HepG2 (cell line): Measurements from ENCODE around the gene ITPK1. TPM values are rescaled to one million over a fixed set of nuclear protein-coding genes. Genes with fewer than 3 reads are reported as not detected.
"Not testable (repeated sequence)": the region's sequence is repeated elsewhere in the genome, so short reads cannot be mapped to it uniquely, and the experiment has no call there.

ENCODE experiments used
- ATAC-seq: fragments of 200-7000 bp; cut with Tn5 transposase; 3 replicates; pipeline ENCODE4 v1.9.1; 2020; ENCODE audit warnings: mild to moderate bottlenecking, moderate library complexity
- BruUV-seq: library from RNA; stranded (reverse); fragments of 400-500 nt; replicated peaks from 2 replicates; lab custom pipeline; 2021; lab: Mats Ljungman, UMichigan
- CTCF ChIA-PET: fragments of 300-600 bp; formaldehyde crosslinking; extraction: SDS; loops from one replicate; lab custom pipeline; 2021; ENCODE audit warnings: low total read pairs, inconsistent platforms, low intra/inter-chr PET ratio; lab: Yijun Ruan, JAX
- POLR2A ChIA-PET: fragments of 350-600 bp; sonication (Branson Sonifier 250); formaldehyde crosslinking; loops from one replicate; lab custom pipeline; 2020; ENCODE audit warnings: antibody characterized with exemption, inconsistent platforms; lab: Yijun Ruan, JAX
- DNase-seq: peaks from one replicate; pipeline ENCODE4 v3.0.0-alpha.2; 2015; ENCODE audit warnings: low spot score
- FAIRE-seq: peaks from 3 replicates; lab custom pipeline; 2011; peaks lifted over from hg19 to GRCh38; lab: Jason Lieb, UNC
- H2AFZ ChIP-seq: one replicate; pipeline ENCODE4 v1.6.1; 2011; ENCODE audit warnings: low read length, inconsistent platforms
- H3K27ac ChIP-seq: fragments of 300-600 bp; 3 replicates; pipeline ENCODE4 v1.8.0; 2011; ENCODE audit warnings: mixed run types, mild to moderate bottlenecking, mixed read lengths, low read length, inconsistent platforms; ENCODE audit not compliant: insufficient read depth; ENCODE audit errors: extremely low read length
- H3K27me3 ChIP-seq, 2 experiments: fragments of 200-600 bp in 1 of 2; 2 replicates in 1 of 2; 3 replicates in 1 of 2; pipeline versions ENCODE4 v1.6.0 to v1.8.0; 2011; ENCODE audit warnings: low read length in 2 of 2, mild to moderate bottlenecking in 2 of 2, moderate library complexity in 2 of 2, inconsistent platforms in 1 of 2; ENCODE audit not compliant: insufficient read depth in 2 of 2, control insufficient read depth in 1 of 2
- H3K36me3 ChIP-seq, 2 experiments: fragments of 200-600 bp in 1 of 2; replicated peaks in 1 of 2; 2 replicates in 1 of 2; 3 replicates in 1 of 2; pipeline versions ENCODE4 v1.5.1 to v1.8.0; 2011; ENCODE audit warnings: low read length in 2 of 2, inconsistent platforms in 1 of 2; ENCODE audit not compliant: insufficient read depth in 2 of 2, control insufficient read depth in 1 of 2
- H3K4me1 ChIP-seq: 2 replicates; pipeline ENCODE4 v1.5.1; 2012; ENCODE audit warnings: low read length, inconsistent platforms; ENCODE audit not compliant: insufficient read depth
- H3K4me2 ChIP-seq: 2 replicates; pipeline ENCODE4 v1.6.0; 2011; ENCODE audit warnings: low read depth, low read length, inconsistent platforms
- H3K4me3 ChIP-seq, 3 experiments: fragments of 200-600 bp in 1 of 3; sonication (generic), shearing (Covaris generic) in 1 of 3; replicated peaks in 1 of 3; 2 replicates each; pipeline ENCODE4 v1.5.1; 2011 to 2016; ENCODE audit warnings: low read length in 3 of 3, inconsistent platforms in 2 of 3, low read depth in 2 of 3, mild to moderate bottlenecking in 2 of 3, control low read depth in 1 of 3, mixed read lengths in 1 of 3; ENCODE audit not compliant: insufficient read depth in 1 of 3
- H3K79me2 ChIP-seq: one replicate; pipeline ENCODE4 v1.6.1; 2011; ENCODE audit warnings: low read length, inconsistent platforms; ENCODE audit not compliant: insufficient read depth
- H3K9ac ChIP-seq: 2 replicates; pipeline ENCODE4 v1.6.0; 2011; ENCODE audit warnings: mild to moderate bottlenecking, low read depth, low read length, inconsistent platforms; ENCODE audit not compliant: insufficient read depth
- H3K9me3 ChIP-seq: 2 replicates; pipeline ENCODE4 v1.5.1; 2012; ENCODE audit warnings: mild to moderate bottlenecking, low read length
- H4K20me1 ChIP-seq: 2 replicates; pipeline ENCODE4 v1.6.0; 2011; ENCODE audit warnings: inconsistent platforms, mild to moderate bottlenecking, low read length, moderate library complexity; ENCODE audit not compliant: insufficient read depth
- CCDC6 ChIP-seq: sonication (generic); formaldehyde crosslinking; IDR thresholded peaks from 2 replicates; pipeline ENCODE4 v1.8.1; 2022; ENCODE audit warnings: mild to moderate bottlenecking, missing genetic modification reagents, moderate library complexity
- NR2F1 ChIP-seq, 2 experiments: fragments of 450-650 bp in 1 of 2; formaldehyde crosslinking in 1 of 2; IDR thresholded peaks; 2 replicates each; pipeline versions ENCODE4 v1.5.0 to v1.6.1; 2016 to 2020; ENCODE audit warnings: mild to moderate bottlenecking in 1 of 2, missing compliant biosample characterization in 1 of 2, missing genetic modification reagents in 1 of 2, moderate library complexity in 1 of 2
- STAG1 ChIP-seq: sonication (generic); formaldehyde crosslinking; IDR thresholded peaks from 2 replicates; pipeline ENCODE4 v1.4.0; 2020; ENCODE audit warnings: missing genetic modification reagents
- WGBS: methylation state at CpG from one replicate; pipeline ENCODE4 v1.1.6; 2017; ENCODE audit warnings: low lambda C conversion rate; 5-methylcytosine and 5-hydroxymethylcytosine counted together
- in situ Hi-C: cut with HindIII; loops from 2 replicates; pipeline ENCODE4 v1.10.0; 2017; ENCODE audit warnings: low pct_unique_long_range_greater_than_20kb; ENCODE audit not compliant: extremely low pct_ligation_motif_present
- intact Hi-C: fragments of 100-400 bp; cut with micrococcal nuclease; formaldehyde crosslinking; loops from one replicate; pipeline ENCODE4 v1.10.0; 2022; ENCODE audit not compliant: unreplicated experiment
- polyA plus RNA-seq, 8 experiments: library from polyadenylated mRNA; depleted of rRNA in 3 of 8; stranded (reverse) in 7 of 8; unstranded in 1 of 8; fragments of >200 nt; fragmentation: Illumina TruSeq in 4 of 8; extraction: Trizol in 4 of 8; gene quantifications; 2 replicates each; pipeline versions ENCODE4 v1.2.1 to v1.2.3, GENCODE V29; 2011 to 2016; ENCODE audit warnings: low read depth in 4 of 8, missing spikeins in 1 of 8, mixed read lengths in 1 of 8; ENCODE audit not compliant: insufficient read depth in 1 of 8
- total RNA-seq, 5 experiments: library from RNA; depleted of rRNA; stranded (reverse); fragments of >200 nt; fragmentation: Illumina TruSeq; extraction: Trizol; gene quantifications; 2 replicates each; pipeline ENCODE4 v1.2.3, GENCODE V29; 2016; ENCODE audit warnings: low read depth in 1 of 5
- TF ChIP-seq, protein P1 (sequence below): sonication (generic); formaldehyde crosslinking; IDR thresholded peaks from 2 replicates; pipeline ENCODE4 v1.5.0; 2020; ENCODE audit warnings: mild to moderate bottlenecking, missing genetic modification reagents, borderline replicate concordance

Gene ITPK1
- total and polyA plus RNA-seq, 2 of the 13 experiments (the other 11 are each of a cell fraction or from before 2014, with no cell fraction given): 20.5 to 47.5 TPM

DNA sequence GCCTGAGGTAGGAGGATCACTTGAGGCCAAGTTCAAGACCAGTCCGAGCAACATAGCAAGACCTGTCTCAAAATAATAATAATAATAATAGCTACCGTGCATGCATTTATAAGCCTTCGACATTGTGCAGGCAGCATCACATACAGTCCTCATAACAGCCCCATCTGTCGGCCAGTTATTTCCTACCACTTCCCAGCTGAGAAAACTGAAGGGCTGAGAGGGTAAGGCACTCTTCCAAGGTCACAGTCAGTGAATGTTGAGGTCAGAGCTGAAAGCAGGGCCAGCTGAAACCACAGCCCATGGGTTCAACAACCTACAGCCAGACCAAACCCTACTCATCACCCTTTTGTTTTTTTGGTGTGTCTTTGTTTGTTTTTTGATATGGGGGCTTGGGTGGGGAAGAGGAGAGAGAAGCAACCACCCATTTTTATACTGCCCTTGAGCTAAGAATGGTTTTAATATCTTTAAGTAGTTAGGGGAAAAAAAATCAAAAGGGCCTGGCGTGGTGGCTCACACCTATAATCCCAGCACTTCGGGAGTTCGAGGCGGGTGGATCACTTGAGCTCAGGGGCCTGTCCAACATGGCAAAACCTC is 16.8 kb upstream of the ITPK1 start (continued):
- TF ChIP-seq, protein P1, sequence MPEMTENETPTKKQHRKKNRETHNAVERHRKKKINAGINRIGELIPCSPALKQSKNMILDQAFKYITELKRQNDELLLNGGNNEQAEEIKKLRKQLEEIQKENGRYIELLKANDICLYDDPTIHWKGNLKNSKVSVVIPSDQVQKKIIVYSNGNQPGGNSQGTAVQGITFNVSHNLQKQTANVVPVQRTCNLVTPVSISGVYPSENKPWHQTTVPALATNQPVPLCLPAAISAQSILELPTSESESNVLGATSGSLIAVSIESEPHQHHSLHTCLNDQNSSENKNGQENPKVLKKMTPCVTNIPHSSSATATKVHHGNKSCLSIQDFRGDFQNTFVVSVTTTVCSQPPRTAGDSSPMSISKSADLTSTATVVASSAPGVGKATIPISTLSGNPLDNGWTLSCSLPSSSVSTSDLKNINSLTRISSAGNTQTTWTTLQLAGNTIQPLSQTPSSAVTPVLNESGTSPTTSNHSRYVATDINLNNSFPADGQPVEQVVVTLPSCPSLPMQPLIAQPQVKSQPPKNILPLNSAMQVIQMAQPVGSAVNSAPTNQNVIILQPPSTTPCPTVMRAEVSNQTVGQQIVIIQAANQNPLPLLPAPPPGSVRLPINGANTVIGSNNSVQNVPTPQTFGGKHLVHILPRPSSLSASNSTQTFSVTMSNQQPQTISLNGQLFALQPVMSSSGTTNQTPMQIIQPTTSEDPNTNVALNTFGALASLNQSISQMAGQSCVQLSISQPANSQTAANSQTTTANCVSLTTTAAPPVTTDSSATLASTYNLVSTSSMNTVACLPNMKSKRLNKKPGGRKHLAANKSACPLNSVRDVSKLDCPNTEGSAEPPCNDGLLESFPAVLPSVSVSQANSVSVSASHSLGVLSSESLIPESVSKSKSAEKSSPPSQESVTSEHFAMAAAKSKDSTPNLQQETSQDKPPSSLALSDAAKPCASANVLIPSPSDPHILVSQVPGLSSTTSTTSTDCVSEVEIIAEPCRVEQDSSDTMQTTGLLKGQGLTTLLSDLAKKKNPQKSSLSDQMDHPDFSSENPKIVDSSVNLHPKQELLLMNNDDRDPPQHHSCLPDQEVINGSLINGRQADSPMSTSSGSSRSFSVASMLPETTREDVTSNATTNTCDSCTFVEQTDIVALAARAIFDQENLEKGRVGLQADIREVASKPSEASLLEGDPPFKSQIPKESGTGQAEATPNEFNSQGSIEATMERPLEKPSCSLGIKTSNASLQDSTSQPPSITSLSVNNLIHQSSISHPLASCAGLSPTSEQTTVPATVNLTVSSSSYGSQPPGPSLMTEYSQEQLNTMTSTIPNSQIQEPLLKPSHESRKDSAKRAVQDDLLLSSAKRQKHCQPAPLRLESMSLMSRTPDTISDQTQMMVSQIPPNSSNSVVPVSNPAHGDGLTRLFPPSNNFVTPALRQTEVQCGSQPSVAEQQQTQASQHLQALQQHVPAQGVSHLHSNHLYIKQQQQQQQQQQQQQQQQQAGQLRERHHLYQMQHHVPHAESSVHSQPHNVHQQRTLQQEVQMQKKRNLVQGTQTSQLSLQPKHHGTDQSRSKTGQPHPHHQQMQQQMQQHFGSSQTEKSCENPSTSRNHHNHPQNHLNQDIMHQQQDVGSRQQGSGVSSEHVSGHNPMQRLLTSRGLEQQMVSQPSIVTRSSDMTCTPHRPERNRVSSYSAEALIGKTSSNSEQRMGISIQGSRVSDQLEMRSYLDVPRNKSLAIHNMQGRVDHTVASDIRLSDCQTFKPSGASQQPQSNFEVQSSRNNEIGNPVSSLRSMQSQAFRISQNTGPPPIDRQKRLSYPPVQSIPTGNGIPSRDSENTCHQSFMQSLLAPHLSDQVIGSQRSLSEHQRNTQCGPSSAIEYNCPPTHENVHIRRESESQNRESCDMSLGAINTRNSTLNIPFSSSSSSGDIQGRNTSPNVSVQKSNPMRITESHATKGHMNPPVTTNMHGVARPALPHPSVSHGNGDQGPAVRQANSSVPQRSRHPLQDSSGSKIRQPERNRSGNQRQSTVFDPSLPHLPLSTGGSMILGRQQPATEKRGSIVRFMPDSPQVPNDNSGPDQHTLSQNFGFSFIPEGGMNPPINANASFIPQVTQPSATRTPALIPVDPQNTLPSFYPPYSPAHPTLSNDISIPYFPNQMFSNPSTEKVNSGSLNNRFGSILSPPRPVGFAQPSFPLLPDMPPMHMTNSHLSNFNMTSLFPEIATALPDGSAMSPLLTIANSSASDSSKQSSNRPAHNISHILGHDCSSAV (CRISPR knock-in tag): no peak
- TF ChIP-seq CCDC6 (CRISPR knock-in tag): no peak
- TF ChIP-seq STAG1 (CRISPR knock-in tag): peak; percentile 59
- 0 out of 4 replicates have a peak, but pooled peaks of 1 of the 2 experiments have one; percentile 43 for TF ChIP-seq NR2F1 (CRISPR knock-in tag; IDR thresholded peaks at IDR 0.05)

DNA sequence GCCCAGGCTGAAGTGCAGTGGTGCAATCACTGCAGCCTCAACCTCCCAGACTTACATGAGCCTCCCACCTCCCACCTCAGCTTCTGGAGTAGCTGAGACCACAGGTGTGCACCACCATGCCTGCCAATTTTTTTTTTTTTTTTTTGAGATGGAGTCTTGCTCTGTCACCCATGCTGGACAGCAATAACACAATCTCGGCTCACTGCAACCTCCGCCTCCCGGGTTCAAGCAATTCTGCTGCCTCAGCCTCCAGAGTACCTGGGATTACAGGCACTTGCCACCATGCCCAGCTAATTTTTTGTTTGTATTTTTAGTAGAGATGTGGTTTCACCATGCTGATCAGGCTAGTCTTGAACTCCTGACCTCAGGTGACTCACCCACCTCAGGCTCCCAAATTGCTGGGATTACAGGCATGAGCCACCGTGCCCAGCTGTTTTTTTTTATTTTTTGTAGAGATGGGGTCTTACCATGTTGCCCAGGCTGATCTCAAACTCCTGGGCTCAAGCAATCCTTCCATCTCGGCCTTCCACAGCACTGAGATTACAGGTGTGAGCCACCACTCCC is 15.6 kb upstream of the ITPK1 start:
- WGBS: 25% methylated on average over 5 of the region's 5 CpGs
- BruUV-seq, ATAC-seq, H3K27me3 ChIP-seq, H3K9me3 ChIP-seq, H3K36me3 ChIP-seq, intact Hi-C loops, DNase-seq, H4K20me1 ChIP-seq, H3K9ac ChIP-seq, H2AFZ ChIP-seq, H3K4me2 ChIP-seq, H3K27ac ChIP-seq, in situ Hi-C loops, H3K4me3 ChIP-seq, FAIRE-seq, H3K79me2 ChIP-seq: not testable (repeated sequence)
- ChIA-PET POLR2A (interaction anchor here (1.5 kb wide), 1 partner anchor 16 kb away, joined by 3 read pairs; no protein-coding TSS in a partner anchor), CTCF (interaction anchor here (1.2 to 2.2 kb wide), 2 partner anchors 18 kb away, joined by 3 to 5 read pairs; no protein-coding TSS in a partner anchor)
- H3K4me1 ChIP-seq: peaks cover 29% of the 10 kb centered on the region
